Measurements from ENCODE around the gene CCND3.

The CCND3 gene

DNA sequence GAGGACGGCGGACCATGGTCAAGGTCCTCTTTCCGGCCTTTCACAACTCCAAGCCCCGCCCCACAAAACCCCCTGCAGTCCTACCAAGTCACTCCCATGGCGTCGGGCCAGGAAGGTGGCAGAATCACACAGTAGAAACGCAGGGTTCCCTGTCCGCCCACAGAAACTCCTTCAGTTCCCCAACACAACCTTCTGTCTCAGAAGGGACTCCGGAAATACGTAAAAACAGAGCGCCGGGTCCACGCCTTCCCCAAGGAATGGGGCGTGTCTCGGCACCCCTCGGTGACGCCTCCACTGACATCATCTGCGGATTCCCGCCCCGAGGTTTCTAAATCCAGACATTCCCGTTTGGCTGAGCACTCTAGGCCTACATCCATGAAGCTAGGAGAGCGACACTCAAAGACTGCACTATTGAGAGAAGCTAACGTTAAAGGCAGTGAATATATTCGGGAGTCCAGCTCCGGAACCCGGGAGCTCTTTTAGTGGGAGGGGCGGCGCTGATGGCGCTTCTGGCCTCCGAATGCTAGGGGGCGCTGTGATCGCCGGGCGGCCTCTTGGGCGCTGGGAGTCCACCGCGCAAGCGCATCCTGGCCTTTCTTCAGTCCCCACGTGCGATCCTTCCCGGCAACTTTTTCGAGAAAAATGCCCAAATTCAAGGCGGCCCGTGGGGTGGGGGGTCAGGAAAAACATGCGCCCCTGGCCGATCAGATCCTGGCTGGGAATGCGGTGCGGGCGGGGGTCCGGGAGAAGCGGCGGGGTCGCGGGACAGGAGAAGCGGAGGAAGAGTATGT lies 20.5 kb downstream of the CCND3 start, which contains the start of the genes BYSL and MED20:
Gene BYSL (plus strand): TSS at position 579 of the 791 bp plus-strand sequence. CDS start 64 bp downstream, at position 643.
Gene MED20 (minus strand): TSS at position 219 of the 791 bp plus-strand sequence. CDS start 121 bp downstream, at position 98.
- peak; percentile 96 for DNase-seq

DNA sequence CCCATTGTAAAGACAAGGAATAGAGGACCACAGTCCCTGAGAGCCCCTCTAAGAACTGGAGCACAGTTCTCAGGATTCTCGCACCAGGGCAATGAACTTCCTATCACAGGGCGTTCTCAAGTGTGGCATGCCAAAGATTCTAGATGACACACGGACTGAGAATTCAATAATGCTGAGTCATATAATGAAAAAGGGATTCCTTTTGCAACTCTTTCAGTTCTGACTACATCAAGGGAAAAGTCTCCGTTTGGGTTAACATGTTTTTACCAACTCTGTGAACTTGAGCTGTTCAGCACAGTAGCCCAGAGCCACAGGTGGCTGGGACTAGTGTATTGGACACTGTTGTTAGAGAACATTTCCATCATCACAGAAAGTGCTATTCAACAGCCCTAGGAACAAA lies 24.1 kb downstream of the CCND3 start:
- DNase-seq, result peak; percentile 71

DNA sequence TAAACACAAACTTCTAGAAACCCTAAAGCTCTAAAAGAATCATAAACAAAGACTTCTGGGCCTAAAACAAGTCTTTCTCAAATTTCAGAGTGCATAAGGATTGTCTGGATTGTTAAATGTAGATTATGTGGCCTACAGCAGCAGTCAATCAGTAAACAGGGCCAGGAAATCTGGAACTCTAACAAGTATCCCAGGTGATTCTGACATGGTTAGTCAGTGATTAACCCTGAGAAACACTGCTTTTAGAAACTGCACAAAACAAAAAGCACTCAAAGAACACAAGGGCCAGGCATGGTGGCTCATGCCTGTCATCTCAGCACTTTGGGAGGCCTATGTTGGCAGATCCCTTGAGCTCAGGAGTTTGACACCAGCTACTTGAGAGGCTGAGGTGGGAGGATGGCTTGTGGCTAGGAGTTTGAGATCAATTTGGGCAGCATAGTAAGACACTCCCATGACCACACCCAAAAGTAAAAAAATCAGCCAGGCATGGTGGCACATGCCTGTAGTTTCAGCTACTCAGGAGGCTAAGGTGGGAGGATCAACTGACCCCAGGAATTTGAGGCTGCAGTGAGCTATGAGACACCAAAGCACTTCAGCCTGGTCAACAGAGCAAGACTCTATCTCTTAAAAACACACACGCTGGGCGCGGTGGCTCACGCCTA lies 26.6 kb downstream of the CCND3 start:
- no peak for DNase-seq

DNA sequence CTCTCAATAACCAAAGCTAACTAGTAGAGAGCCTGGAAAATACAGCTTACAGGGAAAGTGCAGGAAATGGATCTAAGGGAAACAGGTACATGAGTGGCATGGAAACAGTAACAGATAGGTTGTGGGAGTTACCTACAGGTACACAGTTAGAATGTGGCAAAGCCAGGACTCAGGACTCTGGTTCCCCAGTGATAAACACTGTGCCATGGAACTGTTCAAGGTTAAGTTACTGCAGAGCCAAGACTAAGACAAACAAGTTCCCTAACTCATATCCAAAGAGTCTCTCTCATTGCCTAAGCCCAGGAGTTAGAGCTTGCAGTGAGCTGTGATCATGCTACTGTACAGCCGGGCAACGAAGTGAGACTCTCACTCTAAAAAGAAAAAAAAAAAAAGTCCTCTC lies 27.3 kb downstream of the CCND3 start:
- DNase-seq, result no peak

GRCh38 chr6:41909727-41910126 lies 31.9 kb downstream of the CCND3 start:
- no peak for DNase-seq

- peak; percentile 57 for DNase-seq
Measured at GRCh38 chr6:41901882-41902519, 39.6 kb downstream of the CCND3 start.

GRCh38 chr6:41900861-41901260 lies 40.7 kb downstream of the CCND3 start:
- DNase-seq, result no peak

DNA sequence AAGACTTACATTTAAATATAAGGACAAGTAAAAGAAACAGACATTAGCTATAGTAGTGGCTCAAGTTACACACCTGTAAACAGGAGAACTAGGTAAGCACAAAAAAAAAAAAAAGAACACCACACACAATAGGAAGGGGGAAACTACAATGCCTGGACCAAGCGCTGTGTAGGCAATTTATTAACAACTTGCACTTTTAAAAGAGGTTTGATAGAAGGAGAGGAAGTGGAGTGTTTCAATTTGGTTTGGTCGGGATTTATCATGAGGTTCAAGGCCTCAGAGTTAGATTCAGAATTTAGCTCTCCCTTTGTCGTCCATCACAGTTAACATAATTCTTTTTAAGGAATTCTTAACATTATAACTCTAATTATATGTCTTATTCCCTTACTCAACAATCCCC lies 45.3 kb downstream of the CCND3 start:
- DNase-seq, result no peak

DNA sequence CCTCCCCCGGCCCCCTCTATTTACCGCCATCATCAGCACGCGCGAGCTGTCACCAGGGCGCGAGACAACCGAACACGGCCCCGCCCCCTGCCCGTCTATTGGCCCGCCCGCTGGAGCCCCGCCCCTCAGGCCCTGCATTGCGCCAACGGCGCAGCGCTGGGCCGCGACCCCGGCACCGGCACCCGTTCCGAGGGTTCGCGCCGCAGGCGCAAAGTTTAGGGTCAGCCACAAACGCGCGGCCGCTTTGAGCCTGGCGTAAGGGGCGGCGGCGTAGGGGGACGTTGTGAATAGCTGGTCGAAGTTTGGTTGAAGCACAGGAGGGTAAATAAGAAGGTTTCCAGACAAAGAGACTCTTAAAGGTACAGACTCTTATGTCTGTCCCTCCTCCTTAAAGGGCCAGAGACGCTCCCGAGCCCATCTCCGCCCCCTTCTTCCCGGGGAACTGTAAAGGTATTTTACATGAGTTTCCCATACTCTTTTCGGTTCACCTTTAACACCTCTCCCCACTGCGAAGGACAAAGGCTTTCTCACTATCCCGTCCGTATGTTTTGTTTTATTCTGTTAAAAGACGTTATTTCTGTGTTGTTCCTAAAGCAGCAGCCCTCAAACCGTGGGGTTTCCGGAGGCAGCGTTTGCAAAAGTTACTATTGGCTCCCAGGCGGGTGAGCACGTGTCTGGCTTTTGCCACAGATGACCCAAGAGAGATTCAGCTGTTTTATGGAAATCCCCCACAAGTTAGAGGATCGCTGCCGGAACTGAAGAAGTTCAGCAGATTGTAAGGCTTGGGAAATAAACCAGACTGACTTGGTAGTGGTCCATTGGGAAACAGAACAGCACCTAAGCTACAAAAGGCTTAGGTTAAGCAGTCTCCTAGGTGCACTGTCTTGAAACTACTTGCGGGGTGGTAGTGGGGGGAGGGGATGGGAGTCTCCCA lies 46.0 kb downstream of the CCND3 start, which contains the start of gene USP49:
Gene USP49 (minus strand): TSS at position 76 of the 934 bp plus-strand sequence. CDS start 88,392 bp downstream, outside the sequence.
- peak; percentile 91 for DNase-seq

- DNase-seq, result peak; percentile 14
Measured at GRCh38 chr6:41894366-41895299, 47.0 kb downstream of the CCND3 start.

- no peak for DNase-seq
Measured at GRCh38 chr6:41892921-41893564, 48.6 kb downstream of the CCND3 start.

DNA sequence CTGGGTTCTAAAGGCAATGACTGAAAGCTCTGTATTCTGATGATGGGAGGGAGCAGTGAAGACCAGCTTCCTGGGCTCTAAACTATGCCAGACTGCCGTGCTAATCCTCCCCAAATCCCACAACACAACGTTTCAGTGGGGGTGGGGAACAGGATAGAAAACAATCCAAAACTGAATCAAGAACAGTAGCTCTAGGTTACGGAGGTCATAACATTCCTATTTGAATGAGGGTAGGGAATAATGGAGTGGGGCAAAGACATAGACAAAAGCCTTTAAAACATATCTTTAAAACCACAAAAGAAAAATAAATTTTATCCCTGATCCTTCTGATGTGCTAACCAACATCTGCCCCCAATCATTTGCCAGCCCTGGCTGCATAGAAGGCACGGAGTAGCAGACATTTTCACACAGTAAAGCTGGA lies 54.3 kb downstream of the CCND3 start:
- no peak for DNase-seq

DNA sequence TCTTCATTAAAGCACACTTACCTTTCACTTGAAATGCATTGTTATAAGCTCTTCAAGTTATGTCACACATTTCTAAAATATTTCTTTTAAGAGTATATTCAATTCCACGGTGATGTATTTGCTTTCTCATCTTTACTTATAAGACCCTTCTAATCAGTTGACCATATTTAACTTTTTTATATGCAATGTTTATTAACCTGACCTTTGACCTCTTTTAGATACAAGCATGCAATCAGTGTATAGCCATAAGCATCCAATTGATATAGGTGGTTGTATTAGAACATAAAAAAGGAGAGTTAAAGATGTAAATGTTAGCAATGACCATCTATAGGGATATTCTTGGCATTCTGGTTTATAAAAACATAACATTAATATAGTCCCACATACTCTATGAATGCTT lies 55.7 kb downstream of the CCND3 start:
- DNase-seq, result no peak

- no peak for DNase-seq
Measured at GRCh38 chr6:41884957-41885356, 56.7 kb downstream of the CCND3 start.
